GM19397 (cell line): Measurements from ENCODE around the gene LRFN3.
"Not testable (repeated sequence)": the region's sequence is repeated elsewhere in the genome, so short reads cannot be mapped to it uniquely, and the experiment has no call there.

Experiments
- ATAC-seq: cut with Tn5 transposase; IDR thresholded peaks from one replicate; pipeline ENCODE4 v1.9.1; 2021; ENCODE audit warnings: mild to moderate bottlenecking, moderate library complexity; ENCODE audit not compliant: unreplicated experiment

LRFN3 gene

GRCh38 chr19:35938282-35939224 lies 2.4 kb downstream of the LRFN3 start:
- no peak for ATAC-seq

GRCh38 chr19:35939307-35940077 lies 3.3 kb downstream of the LRFN3 start:
- no peak for ATAC-seq

GRCh38 chr19:35940078-35940775 lies 4.1 kb downstream of the LRFN3 start:
- ATAC-seq: no peak

- ATAC-seq: no peak
Measured at GRCh38 chr19:35940839-35941238, 4.7 kb downstream of the LRFN3 start.

- ATAC-seq: no peak
Measured at GRCh38 chr19:35942235-35942634, 6.1 kb downstream of the LRFN3 start.

GRCh38 chr19:35943321-35944301 lies 7.4 kb downstream of the LRFN3 start:
- no peak for ATAC-seq

- no peak for ATAC-seq
Measured at GRCh38 chr19:35944556-35944955, 8.4 kb downstream of the LRFN3 start.

- ATAC-seq: no peak
Measured at GRCh38 chr19:35945121-35945790, 9.1 kb downstream of the LRFN3 start.

GRCh38 chr19:35946203-35946602 lies 10.0 kb downstream of the LRFN3 start:
- ATAC-seq: no peak

GRCh38 chr19:35949131-35949530 lies 13.0 kb downstream of the LRFN3 start:
- no peak for ATAC-seq

GRCh38 chr19:35955881-35956634 lies 19.9 kb downstream of the LRFN3 start:
- no peak for ATAC-seq

GRCh38 chr19:35957411-35957810 lies 21.2 kb downstream of the LRFN3 start:
- not testable (repeated sequence) for ATAC-seq

- no peak for ATAC-seq
Measured at GRCh38 chr19:35958660-35959039, 22.5 kb downstream of the LRFN3 start.

GRCh38 chr19:35959040-35959967 lies 23.1 kb downstream of the LRFN3 start:
- ATAC-seq: no peak

- ATAC-seq: no peak
Measured at GRCh38 chr19:35959968-35960320, 23.8 kb downstream of the LRFN3 start.

- no peak for ATAC-seq
Measured at GRCh38 chr19:35960432-35960972, 24.3 kb downstream of the LRFN3 start.

GRCh38 chr19:35963514-35963913 lies 27.3 kb downstream of the LRFN3 start:
- no peak for ATAC-seq

GRCh38 chr19:35966771-35967170 lies 30.6 kb downstream of the LRFN3 start:
- no peak for ATAC-seq
